Stimulated activated CD8-positive, alpha-beta memory T cell treated with anti-CD3 and anti-CD28 coated beads, Interleukin-12 subunit alpha, Interleukin-12 subunit beta, amount 100 ng/mL, for 24 hours (primary cell): ENCODE results near the gene KMT2E.

Experiments
- DNase-seq: peaks from one replicate; pipeline ENCODE4 v3.0.0-alpha.2; 2020; ENCODE audit errors: extremely low read depth

Gene KMT2E

GRCh38 chr7:105130580-105130979 lies 116.6 kb downstream of the KMT2E start:
- DNase-seq: no peak

GRCh38 chr7:105131033-105131656 lies 117.1 kb downstream of the KMT2E start:
- DNase-seq: no peak

GRCh38 chr7:105131890-105132289 lies 117.9 kb downstream of the KMT2E start:
- no peak for DNase-seq

- no peak for DNase-seq
These were observed 118.3 kb downstream of the KMT2E start for GRCh38 chr7:105132335-105132734.

- DNase-seq: no peak
These were observed 118.8 kb downstream of the KMT2E start for GRCh38 chr7:105132835-105133234.

- no peak for DNase-seq
These were observed 119.4 kb downstream of the KMT2E start for GRCh38 chr7:105133358-105133757.

GRCh38 chr7:105133986-105134655 lies 120.1 kb downstream of the KMT2E start:
- DNase-seq: no peak

GRCh38 chr7:105136221-105136620 lies 122.2 kb downstream of the KMT2E start:
- DNase-seq: no peak

- DNase-seq: no peak
These were observed 123.9 kb downstream of the KMT2E start for GRCh38 chr7:105137898-105138297.

GRCh38 chr7:105139381-105139780 lies 125.4 kb downstream of the KMT2E start:
- no peak for DNase-seq

- no peak for DNase-seq
These were observed 127.1 kb downstream of the KMT2E start for GRCh38 chr7:105141068-105141467.

GRCh38 chr7:105149827-105150226 lies 135.8 kb downstream of the KMT2E start:
- no peak for DNase-seq

GRCh38 chr7:105151152-105151551 lies 137.1 kb downstream of the KMT2E start:
- no peak for DNase-seq

- no peak for DNase-seq
These were observed 139.5 kb downstream of the KMT2E start for GRCh38 chr7:105153531-105153930.

- no peak for DNase-seq
These were observed 140.1 kb downstream of the KMT2E start for GRCh38 chr7:105154084-105154483.

- no peak for DNase-seq
These were observed 142.7 kb downstream of the KMT2E start for GRCh38 chr7:105156731-105157130.

GRCh38 chr7:105157278-105157677 lies 143.3 kb downstream of the KMT2E start:
- no peak for DNase-seq

- DNase-seq: no peak
These were observed 147.4 kb downstream of the KMT2E start for GRCh38 chr7:105161366-105161765.
